ENCODE data around the gene CAPSL. TPM values are rescaled to one million over a fixed set of nuclear protein-coding genes. Genes with fewer than 3 reads are reported as not detected.

The CAPSL gene
- total and polyA plus RNA-seq, 2 of the 8 experiments (the other 6 are each of a cell fraction or from before 2014, with no cell fraction given): not detected

DNA sequence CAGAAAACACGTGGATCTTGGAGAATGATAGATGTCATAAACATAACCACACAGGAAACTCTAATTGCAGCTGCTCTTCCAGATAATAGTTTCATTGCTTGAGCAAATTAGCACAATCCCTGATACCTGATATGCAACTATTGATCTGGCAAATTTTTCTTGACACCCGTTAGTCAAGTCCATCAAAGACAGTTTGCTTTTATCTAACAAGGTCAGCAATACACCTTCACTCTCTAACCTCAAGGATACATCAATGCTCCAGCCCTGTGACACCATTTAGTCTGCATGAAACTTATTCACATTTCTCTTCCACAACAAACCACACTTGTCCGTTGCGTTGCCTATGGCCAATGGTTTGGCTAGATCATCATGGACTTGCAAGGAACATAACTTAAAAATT, 36.1 kb upstream of the CAPSL start (continued):
- TF ChIP-seq, protein P1, sequence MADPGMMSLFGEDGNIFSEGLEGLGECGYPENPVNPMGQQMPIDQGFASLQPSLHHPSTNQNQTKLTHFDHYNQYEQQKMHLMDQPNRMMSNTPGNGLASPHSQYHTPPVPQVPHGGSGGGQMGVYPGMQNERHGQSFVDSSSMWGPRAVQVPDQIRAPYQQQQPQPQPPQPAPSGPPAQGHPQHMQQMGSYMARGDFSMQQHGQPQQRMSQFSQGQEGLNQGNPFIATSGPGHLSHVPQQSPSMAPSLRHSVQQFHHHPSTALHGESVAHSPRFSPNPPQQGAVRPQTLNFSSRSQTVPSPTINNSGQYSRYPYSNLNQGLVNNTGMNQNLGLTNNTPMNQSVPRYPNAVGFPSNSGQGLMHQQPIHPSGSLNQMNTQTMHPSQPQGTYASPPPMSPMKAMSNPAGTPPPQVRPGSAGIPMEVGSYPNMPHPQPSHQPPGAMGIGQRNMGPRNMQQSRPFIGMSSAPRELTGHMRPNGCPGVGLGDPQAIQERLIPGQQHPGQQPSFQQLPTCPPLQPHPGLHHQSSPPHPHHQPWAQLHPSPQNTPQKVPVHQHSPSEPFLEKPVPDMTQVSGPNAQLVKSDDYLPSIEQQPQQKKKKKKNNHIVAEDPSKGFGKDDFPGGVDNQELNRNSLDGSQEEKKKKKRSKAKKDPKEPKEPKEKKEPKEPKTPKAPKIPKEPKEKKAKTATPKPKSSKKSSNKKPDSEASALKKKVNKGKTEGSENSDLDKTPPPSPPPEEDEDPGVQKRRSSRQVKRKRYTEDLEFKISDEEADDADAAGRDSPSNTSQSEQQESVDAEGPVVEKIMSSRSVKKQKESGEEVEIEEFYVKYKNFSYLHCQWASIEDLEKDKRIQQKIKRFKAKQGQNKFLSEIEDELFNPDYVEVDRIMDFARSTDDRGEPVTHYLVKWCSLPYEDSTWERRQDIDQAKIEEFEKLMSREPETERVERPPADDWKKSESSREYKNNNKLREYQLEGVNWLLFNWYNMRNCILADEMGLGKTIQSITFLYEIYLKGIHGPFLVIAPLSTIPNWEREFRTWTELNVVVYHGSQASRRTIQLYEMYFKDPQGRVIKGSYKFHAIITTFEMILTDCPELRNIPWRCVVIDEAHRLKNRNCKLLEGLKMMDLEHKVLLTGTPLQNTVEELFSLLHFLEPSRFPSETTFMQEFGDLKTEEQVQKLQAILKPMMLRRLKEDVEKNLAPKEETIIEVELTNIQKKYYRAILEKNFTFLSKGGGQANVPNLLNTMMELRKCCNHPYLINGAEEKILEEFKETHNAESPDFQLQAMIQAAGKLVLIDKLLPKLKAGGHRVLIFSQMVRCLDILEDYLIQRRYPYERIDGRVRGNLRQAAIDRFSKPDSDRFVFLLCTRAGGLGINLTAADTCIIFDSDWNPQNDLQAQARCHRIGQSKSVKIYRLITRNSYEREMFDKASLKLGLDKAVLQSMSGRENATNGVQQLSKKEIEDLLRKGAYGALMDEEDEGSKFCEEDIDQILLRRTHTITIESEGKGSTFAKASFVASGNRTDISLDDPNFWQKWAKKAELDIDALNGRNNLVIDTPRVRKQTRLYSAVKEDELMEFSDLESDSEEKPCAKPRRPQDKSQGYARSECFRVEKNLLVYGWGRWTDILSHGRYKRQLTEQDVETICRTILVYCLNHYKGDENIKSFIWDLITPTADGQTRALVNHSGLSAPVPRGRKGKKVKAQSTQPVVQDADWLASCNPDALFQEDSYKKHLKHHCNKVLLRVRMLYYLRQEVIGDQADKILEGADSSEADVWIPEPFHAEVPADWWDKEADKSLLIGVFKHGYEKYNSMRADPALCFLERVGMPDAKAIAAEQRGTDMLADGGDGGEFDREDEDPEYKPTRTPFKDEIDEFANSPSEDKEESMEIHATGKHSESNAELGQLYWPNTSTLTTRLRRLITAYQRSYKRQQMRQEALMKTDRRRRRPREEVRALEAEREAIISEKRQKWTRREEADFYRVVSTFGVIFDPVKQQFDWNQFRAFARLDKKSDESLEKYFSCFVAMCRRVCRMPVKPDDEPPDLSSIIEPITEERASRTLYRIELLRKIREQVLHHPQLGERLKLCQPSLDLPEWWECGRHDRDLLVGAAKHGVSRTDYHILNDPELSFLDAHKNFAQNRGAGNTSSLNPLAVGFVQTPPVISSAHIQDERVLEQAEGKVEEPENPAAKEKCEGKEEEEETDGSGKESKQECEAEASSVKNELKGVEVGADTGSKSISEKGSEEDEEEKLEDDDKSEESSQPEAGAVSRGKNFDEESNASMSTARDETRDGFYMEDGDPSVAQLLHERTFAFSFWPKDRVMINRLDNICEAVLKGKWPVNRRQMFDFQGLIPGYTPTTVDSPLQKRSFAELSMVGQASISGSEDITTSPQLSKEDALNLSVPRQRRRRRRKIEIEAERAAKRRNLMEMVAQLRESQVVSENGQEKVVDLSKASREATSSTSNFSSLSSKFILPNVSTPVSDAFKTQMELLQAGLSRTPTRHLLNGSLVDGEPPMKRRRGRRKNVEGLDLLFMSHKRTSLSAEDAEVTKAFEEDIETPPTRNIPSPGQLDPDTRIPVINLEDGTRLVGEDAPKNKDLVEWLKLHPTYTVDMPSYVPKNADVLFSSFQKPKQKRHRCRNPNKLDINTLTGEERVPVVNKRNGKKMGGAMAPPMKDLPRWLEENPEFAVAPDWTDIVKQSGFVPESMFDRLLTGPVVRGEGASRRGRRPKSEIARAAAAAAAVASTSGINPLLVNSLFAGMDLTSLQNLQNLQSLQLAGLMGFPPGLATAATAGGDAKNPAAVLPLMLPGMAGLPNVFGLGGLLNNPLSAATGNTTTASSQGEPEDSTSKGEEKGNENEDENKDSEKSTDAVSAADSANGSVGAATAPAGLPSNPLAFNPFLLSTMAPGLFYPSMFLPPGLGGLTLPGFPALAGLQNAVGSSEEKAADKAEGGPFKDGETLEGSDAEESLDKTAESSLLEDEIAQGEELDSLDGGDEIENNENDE (IDR thresholded peaks at IDR 0.05; ENCODE audit: insufficient replicate concordance, low read length): no peak
